Measurements from ENCODE around the gene POM121C.
"Not testable (repeated sequence)": the region's sequence is repeated elsewhere in the genome, so short reads cannot be mapped to it uniquely, and the experiment has no call there.

Gene POM121C

GRCh38 chr7:75374519-75375317 lies 111.4 kb downstream of the POM121C start:
- not testable (repeated sequence) for DNase-seq

- DNase-seq, result not testable (repeated sequence)
These were observed 112.0 kb downstream of the POM121C start for GRCh38 chr7:75374144-75374518.

GRCh38 chr7:75367313-75367712 lies 118.8 kb downstream of the POM121C start:
- DNase-seq, result not testable (repeated sequence)
